Kidney (tissue), 14 donors: ENCODE data around the gene GLIS1. TPM values are rescaled to one million over a fixed set of nuclear protein-coding genes. Genes with fewer than 3 reads are reported as not detected.

Experiments used
- DNase-seq, 5 donors: peaks; one replicate each; pipeline ENCODE4 v3.0.0-alpha.2; 2013 to 2020
- FAIRE-seq: peaks from 2 replicates; lab custom pipeline; 2012; peaks lifted over from hg19 to GRCh38; lab: Jason Lieb, UNC
- H3K27ac ChIP-seq, 2 donors: one replicate each; pipeline ENCODE4 v1.7.0; 2013; ENCODE audit warnings: low read depth in 2 of 2, low read length in 2 of 2, inconsistent platforms in 1 of 2
- H3K27me3 ChIP-seq: one replicate; pipeline ENCODE4 v1.7.1; 2013; ENCODE audit warnings: low read length, inconsistent platforms; ENCODE audit not compliant: control insufficient read depth, insufficient read depth
- H3K36me3 ChIP-seq, 3 donors: one replicate each; pipeline versions ENCODE4 v1.7.0 to v1.7.1; 2013; ENCODE audit warnings: low read length in 3 of 3, control low read depth in 1 of 3, inconsistent platforms in 1 of 3; ENCODE audit not compliant: insufficient read depth in 3 of 3, control insufficient read depth in 2 of 3
- H3K4me1 ChIP-seq, 3 donors: one replicate each; pipeline versions ENCODE4 v1.7.0 to v1.7.1; 2013; ENCODE audit warnings: low read length in 3 of 3, inconsistent platforms in 1 of 3, low read depth in 1 of 3; ENCODE audit not compliant: control insufficient read depth in 2 of 3, insufficient read depth in 2 of 3
- H3K4me3 ChIP-seq, 3 donors: one replicate each; pipeline versions ENCODE4 v1.7.0 to v1.8.1; 2013; ENCODE audit warnings: low read length in 3 of 3, control low read depth in 1 of 3, inconsistent platforms in 1 of 3
- H3K9ac ChIP-seq, 3 donors: one replicate each; pipeline versions ENCODE4 v1.7.0 to v1.7.1; 2013; ENCODE audit warnings: low read length in 3 of 3, control low read depth in 1 of 3, inconsistent platforms in 1 of 3
- H3K9me3 ChIP-seq, 3 donors: one replicate each; pipeline versions ENCODE4 v1.7.0 to v1.7.1; 2013; ENCODE audit warnings: low read length in 3 of 3, control low read depth in 1 of 3, inconsistent platforms in 1 of 3; ENCODE audit not compliant: control insufficient read depth in 2 of 3, insufficient read depth in 1 of 3
- CTCF ChIP-seq: IDR thresholded peaks from 3 replicates; pipeline ENCODE4 v1.5.1; 2012; ENCODE audit warnings: mild to moderate bottlenecking, moderate library complexity, borderline replicate concordance; ENCODE audit not compliant: insufficient read depth; ENCODE audit errors: extremely low read depth
- intact Hi-C: fragments of 100-400 bp; cut with DNase I; formaldehyde crosslinking; loops from one replicate; pipeline ENCODE4 v1.11.1; 2022
- polyA plus RNA-seq: library from polyadenylated mRNA; stranded (reverse); fragments of 350-450 nt; fragmentation: Illumina TruSeq; extraction: RNeasy Lipid Tissue Mini Kit (QIAGEN cat#74804); gene quantifications from one replicate; pipeline ENCODE4 v1.2.3, GENCODE V29; 2014; ENCODE audit warnings: low read depth, low replicate concordance; ENCODE audit not compliant: insufficient read depth
- total RNA-seq: library from RNA; stranded (reverse); fragmentation: NEBNext Ultra II Directional; extraction: Animal tissue kit (Norgen Biotek cat#: 25700); gene quantifications from one replicate; pipeline ENCODE4 v1.2.1, GENCODE V29; 2021
- donor health status: control.
- donor health status: control.
- donor health status: control.
- donor health status: control.
- donor health status: control.
- donor health status: DM: yes; HTN: yes; CAD: no.
- donor health status: Normal renal cell carcinoma (clear cell type).

GLIS1 gene
- total and polyA plus RNA-seq, 2 donors from 2014 or later, result 3.3 to 3.7 TPM

DNA sequence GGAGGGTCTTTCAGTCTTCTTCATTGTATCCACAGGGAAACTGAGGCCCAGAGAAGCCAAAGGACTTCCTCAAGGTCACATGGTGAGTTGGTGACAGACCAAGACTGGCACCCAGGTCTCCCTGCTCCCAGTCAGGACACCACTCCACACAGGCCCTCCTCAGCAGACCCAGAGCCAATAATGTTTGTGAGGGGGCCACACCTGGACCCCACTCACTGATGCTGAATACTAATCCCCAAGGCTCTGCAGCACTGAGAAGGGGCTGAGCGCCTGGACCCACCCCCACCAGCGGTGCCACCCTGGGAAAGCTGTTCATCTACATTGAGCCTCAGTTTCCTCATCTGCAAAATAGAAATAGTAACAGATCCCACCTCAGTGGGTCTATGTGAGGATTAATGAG lies 79.5 kb downstream of the GLIS1 start:
- H3K4me3 ChIP-seq, result no peak overlapping the region
- no peak overlapping the region for H3K27ac ChIP-seq
- H3K9me3 ChIP-seq, result no peaks in the 10 kb centered on the region
- H3K36me3 ChIP-seq, result no peaks in the 10 kb centered on the region
- FAIRE-seq, result no peak
- peaks cover 0 to 2% (median 0%) of the 10 kb centered on the region in 3 donors for H3K4me1 ChIP-seq
- no peaks in the 10 kb centered on the region for H3K27me3 ChIP-seq
- no peak for TF ChIP-seq CTCF
- H3K9ac ChIP-seq, result no peak overlapping the region
- no peak for DNase-seq
- intact Hi-C loops, result no loop called here

GRCh38 chr1:53658489-53659230 lies 80.3 kb downstream of the GLIS1 start:
- no peak for TF ChIP-seq CTCF
- H3K27ac ChIP-seq, result no peak overlapping the region
- no peak overlapping the region for H3K9ac ChIP-seq
- intact Hi-C loops, result no loop called here
- H3K4me3 ChIP-seq, result no peak overlapping the region
- peaks cover 0 to 2% (median 0%) of the 10 kb centered on the region in 3 donors for H3K4me1 ChIP-seq
- no peak for DNase-seq
- no peaks in the 10 kb centered on the region for H3K9me3 ChIP-seq
- H3K27me3 ChIP-seq, result no peaks in the 10 kb centered on the region
- no peaks in the 10 kb centered on the region for H3K36me3 ChIP-seq
- FAIRE-seq, result no peak

DNA sequence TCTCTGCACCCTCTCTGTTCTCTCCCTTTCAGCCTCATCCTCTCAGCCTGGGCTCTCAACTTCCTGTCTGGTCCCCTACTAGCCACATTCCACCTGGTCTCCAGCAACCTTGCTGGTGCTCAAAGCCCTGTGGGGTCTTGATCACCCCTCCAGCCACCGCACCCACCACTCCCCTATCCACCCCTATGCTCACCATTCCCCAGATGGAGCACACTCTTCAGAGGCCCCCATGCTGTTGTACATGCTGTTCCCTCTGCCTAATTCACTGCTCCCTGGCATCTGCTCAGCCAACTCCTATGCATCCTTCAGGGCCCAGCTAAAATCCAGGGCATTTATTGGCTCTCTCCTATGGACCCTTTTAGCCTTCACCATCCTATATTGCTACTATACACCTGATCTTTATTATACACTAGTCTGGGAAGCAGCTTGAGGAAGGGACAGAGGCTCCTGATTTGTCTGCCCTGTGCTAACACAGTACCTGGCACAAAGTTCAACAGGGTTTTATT lies 81.0 kb downstream of the GLIS1 start:
- TF ChIP-seq CTCF, result no peak
- intact Hi-C loops, result no loop called here
- no peaks in the 10 kb centered on the region for H3K9me3 ChIP-seq
- no peak overlapping the region for H3K27ac ChIP-seq
- DNase-seq (no peak), FAIRE-seq (no peak)
- H3K4me1 ChIP-seq, result peaks cover 0 to 2% (median 0%) of the 10 kb centered on the region in 3 donors
- H3K36me3 ChIP-seq, result no peaks in the 10 kb centered on the region
- H3K9ac ChIP-seq, result no peak overlapping the region
- no peak overlapping the region for H3K4me3 ChIP-seq
- no peaks in the 10 kb centered on the region for H3K27me3 ChIP-seq
